Urinary bladder (tissue), 4 donors: ENCODE measurements around the gene NOX1. TPM values are rescaled to one million over a fixed set of nuclear protein-coding genes. Genes with fewer than 3 reads are reported as not detected.
"Not testable (repeated sequence)": the region's sequence is repeated elsewhere in the genome, so short reads cannot be mapped to it uniquely, and the experiment has no call there.

Source experiments
- DNase-seq: peaks from one replicate; pipeline ENCODE4 v3.0.0-alpha.2; 2015; ENCODE audit errors: extremely low spot score
- H3K27ac ChIP-seq: one replicate; pipeline ENCODE4 v1.5.1; 2013; ENCODE audit warnings: low read depth, mild to moderate bottlenecking, moderate library complexity
- H3K36me3 ChIP-seq: one replicate; pipeline ENCODE4 v1.6.1; 2013; ENCODE audit warnings: mild to moderate bottlenecking, moderate library complexity; ENCODE audit not compliant: insufficient read depth
- H3K4me1 ChIP-seq: one replicate; pipeline ENCODE4 v1.6.1; 2013; ENCODE audit warnings: mild to moderate bottlenecking, moderate library complexity; ENCODE audit not compliant: insufficient read depth
- H3K4me3 ChIP-seq: one replicate; pipeline ENCODE4 v1.5.1; 2013; ENCODE audit warnings: low read depth, low read length
- WGBS: extraction: QIAGEN DNeasy Blood & Tissue Kit; methylation state at CpG from one replicate; pipeline ENCODE4 v1.1.7; 2013; 5-methylcytosine and 5-hydroxymethylcytosine counted together
- polyA plus RNA-seq: library from polyadenylated mRNA; stranded (reverse); fragments of 200-250 nt; gene quantifications from one replicate; pipeline ENCODE4 v1.2.3, GENCODE V29; 2013
- small RNA-seq: library from RNA; depleted of rRNA; stranded (forward); fragments of <200 nt; gene quantifications from one replicate; pipeline ENCODE3, GENCODE V24; 2014
- total RNA-seq: library from RNA; depleted of rRNA; stranded (reverse); fragments of >200 nt; gene quantifications from one replicate; pipeline ENCODE4 v1.2.3, GENCODE V29; 2014
- donor health status: healthy with polysubstance abuse.
- donor health status: healthy.

NOX1 gene
- total and polyA plus RNA-seq, 2 donors = 0.61 to 1.3 TPM

- 63% methylated on average over 3 of the region's 3 CpGs for WGBS
- Histone ChIP-seq H3K4me3 (no peak overlapping the region), H3K27ac (no peak overlapping the region), H3K36me3 (no peaks in the 10 kb centered on the region), H3K4me1 (no peaks in the 10 kb centered on the region)
- DNase-seq = no peak
Measured at GRCh38 chrX:100802843-100803242, 71.3 kb downstream of the NOX1 start.

GRCh38 chrX:100798484-100799214 is 75.5 kb downstream of the NOX1 start:
- Histone ChIP-seq H3K27ac (no peak overlapping the region), H3K4me3 (no peak overlapping the region), H3K4me1 (no peaks in the 10 kb centered on the region), H3K36me3 (no peaks in the 10 kb centered on the region)
- no peak for DNase-seq
- WGBS = 57% methylated on average over 4 of the region's 4 CpGs

- DNase-seq = no peak
- Histone ChIP-seq H3K27ac (no peak overlapping the region), H3K4me3 (no peak overlapping the region), H3K4me1 (no peaks in the 10 kb centered on the region), H3K36me3 (no peaks in the 10 kb centered on the region)
- 88% methylated on average over 4 of the region's 4 CpGs for WGBS
Measured at GRCh38 chrX:100797359-100797758, 76.8 kb downstream of the NOX1 start.

GRCh38 chrX:100796371-100796770 is 77.8 kb downstream of the NOX1 start:
- 81% methylated on average over 7 of the region's 7 CpGs for WGBS

More at GRCh38 chrX:100796371-100796770, 77.8 kb downstream of the NOX1 start:
- DNase-seq, H3K4me1 ChIP-seq, H3K27ac ChIP-seq, H3K4me3 ChIP-seq, H3K36me3 ChIP-seq: not testable (repeated sequence)

Small RNA genes within 50 kb of the gene (small RNA-seq; reads per million reads assigned to genes)
- 0.09 reads per million for gene RF00411

Other genes with a start within 250 kb of the NOX1 start
- 76.8 TPM for gene TSPAN6, start 237.6 kb downstream of the NOX1 start, total RNA-seq
- gene TSPAN6, start 237.6 kb downstream of the NOX1 start, polyA plus RNA-seq = 22.6 TPM
- 27.1 TPM for gene SRPX2, start 230.2 kb downstream of the NOX1 start, total RNA-seq
- 26.4 TPM for gene SRPX2, start 230.2 kb downstream of the NOX1 start, polyA plus RNA-seq
- gene SYTL4, start 142.2 kb downstream of the NOX1 start, total RNA-seq = 18.5 TPM
- 12.5 TPM for gene SYTL4, start 142.2 kb downstream of the NOX1 start, polyA plus RNA-seq
- 10.4 TPM for gene CSTF2, start 54.0 kb downstream of the NOX1 start, total RNA-seq
- 8.6 TPM for gene CSTF2, start 54.0 kb downstream of the NOX1 start, polyA plus RNA-seq
- gene XKRX, start 54.6 kb upstream of the NOX1 start, total RNA-seq = 0.63 TPM
- gene XKRX, start 54.6 kb upstream of the NOX1 start, polyA plus RNA-seq = 0.30 TPM
- gene ARL13A, start 95.3 kb upstream of the NOX1 start, total RNA-seq = not detected
- gene ARL13A, start 95.3 kb upstream of the NOX1 start, polyA plus RNA-seq = not detected
- 16.5 TPM for gene TRMT2B, start 177.8 kb upstream of the NOX1 start, total RNA-seq
- 6.4 TPM for gene TRMT2B, start 177.8 kb upstream of the NOX1 start, polyA plus RNA-seq
- 8.0 TPM for gene TMEM35A, start 204.5 kb upstream of the NOX1 start, total RNA-seq
- 23.2 TPM for gene TMEM35A, start 204.5 kb upstream of the NOX1 start, polyA plus RNA-seq
- 19.6 TPM for gene CENPI, start 223.8 kb upstream of the NOX1 start, total RNA-seq
- gene CENPI, start 223.8 kb upstream of the NOX1 start, polyA plus RNA-seq = 1.1 TPM